ENCODE results near the gene TUBB1.

Gene TUBB1

DNA sequence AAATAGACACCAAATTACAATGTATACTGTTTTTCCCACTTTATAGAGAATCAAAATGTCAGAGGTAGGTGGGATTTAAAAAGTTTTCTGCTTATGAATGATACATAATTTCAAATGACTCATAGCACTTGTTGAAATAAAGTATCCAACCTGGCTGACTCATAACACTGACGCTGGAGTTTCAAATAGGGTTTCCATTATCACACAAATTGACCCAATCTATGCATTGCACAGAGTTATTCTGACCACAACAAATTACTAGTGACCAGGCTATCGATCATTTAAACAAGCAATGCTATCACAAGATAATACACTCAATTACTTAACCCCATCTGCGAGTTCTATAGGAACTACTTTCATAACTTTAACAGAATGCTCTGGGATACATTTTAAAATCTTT lies 55.2 kb downstream of the TUBB1 start:
- H3K36me3 ChIP-seq (ENCODE audit: control insufficient read depth in 1 of 2, insufficient read depth in 2 of 2, low read length in 2 of 2) = no peaks in the 10 kb centered on the region
- H3K9ac ChIP-seq (ENCODE audit: low read depth in 1 of 2, low read length in 2 of 2) = no peak overlapping the region
- peaks cover 14 to 19% of the 10 kb centered on the region in 2 donors for H3K27me3 ChIP-seq (ENCODE audit: control insufficient read depth in 1 of 2, insufficient read depth in 2 of 2, low read length in 2 of 2)
- no peaks in the 10 kb centered on the region for H3K9me3 ChIP-seq (ENCODE audit: control insufficient read depth in 1 of 2, low read length in 2 of 2)
- H3K27ac ChIP-seq (ENCODE audit: low read depth, low read length) = no peak overlapping the region
- H3K4me3 ChIP-seq (ENCODE audit: low read depth in 1 of 2, low read length in 2 of 2) = no peak overlapping the region
- H3K4me1 ChIP-seq (ENCODE audit: control insufficient read depth in 1 of 2, insufficient read depth in 2 of 2, low read length in 2 of 2) = no peaks in the 10 kb centered on the region

GRCh38 chr20:59075934-59076508 lies 56.8 kb downstream of the TUBB1 start:
- Histone ChIP-seq H3K4me3 (ENCODE audit: low read depth in 1 of 2, low read length in 2 of 2) (no peak overlapping the region), H3K9me3 (ENCODE audit: control insufficient read depth in 1 of 2, low read length in 2 of 2) (no peaks in the 10 kb centered on the region), H3K9ac (ENCODE audit: low read depth in 1 of 2, low read length in 2 of 2) (no peak overlapping the region), H3K27ac (ENCODE audit: low read depth, low read length) (no peak overlapping the region), H3K36me3 (ENCODE audit: control insufficient read depth in 1 of 2, insufficient read depth in 2 of 2, low read length in 2 of 2) (no peaks in the 10 kb centered on the region), H3K27me3 (ENCODE audit: control insufficient read depth in 1 of 2, insufficient read depth in 2 of 2, low read length in 2 of 2) (peaks cover 14 to 19% of the 10 kb centered on the region in 2 donors), H3K4me1 (ENCODE audit: control insufficient read depth in 1 of 2, insufficient read depth in 2 of 2, low read length in 2 of 2) (no peaks in the 10 kb centered on the region)

Measured in duodenal mucosa (tissue), 2 donors.